ENCODE results near the gene KRT8.
A peak's percentile ranks its signal among the peaks of the same experiment; 100 is the strongest.

KRT8 gene

GRCh38 chr12:52876372-52876771, 28.5 kb downstream of the KRT8 start:
- TF ChIP-seq CTCF (IDR thresholded peaks at IDR 0.05; ENCODE audit: control insufficient read depth, insufficient read depth, low read depth, low read length, missing control alignments) = no peak
- no peak overlapping the region for H3K4me3 ChIP-seq (ENCODE audit: control insufficient read depth, low read depth, low read length)
- no peak for DNase-seq (ENCODE audit: low read depth)

- no peak overlapping the region for H3K4me3 ChIP-seq (ENCODE audit: control insufficient read depth, low read depth, low read length)
- DNase-seq (ENCODE audit: low read depth) = no peak
- TF ChIP-seq CTCF (IDR thresholded peaks at IDR 0.05; ENCODE audit: control insufficient read depth, insufficient read depth, low read depth, low read length, missing control alignments) = no peak
Observed at GRCh38 chr12:52874573-52875435, 30.1 kb downstream of the KRT8 start.

- no peak for TF ChIP-seq CTCF (IDR thresholded peaks at IDR 0.05; ENCODE audit: control insufficient read depth, insufficient read depth, low read depth, low read length, missing control alignments)
- peak; percentile 52 for DNase-seq (ENCODE audit: low read depth)
- peak overlapping the region; percentile 44 for H3K4me3 ChIP-seq (ENCODE audit: control insufficient read depth, low read depth, low read length)
Observed at GRCh38 chr12:52873832-52874572, 30.9 kb downstream of the KRT8 start.

GRCh38 chr12:52873513-52873831, 31.4 kb downstream of the KRT8 start:
- DNase-seq (ENCODE audit: low read depth) = no peak
- no peak overlapping the region for H3K4me3 ChIP-seq (ENCODE audit: control insufficient read depth, low read depth, low read length)
- TF ChIP-seq CTCF (IDR thresholded peaks at IDR 0.05; ENCODE audit: control insufficient read depth, insufficient read depth, low read depth, low read length, missing control alignments) = no peak

- no peak for TF ChIP-seq CTCF (IDR thresholded peaks at IDR 0.05; ENCODE audit: control insufficient read depth, insufficient read depth, low read depth, low read length, missing control alignments)
- DNase-seq (ENCODE audit: low read depth) = no peak
Observed at GRCh38 chr12:52872644-52873389, 32.1 kb downstream of the KRT8 start.

GRCh38 chr12:52871291-52872039, 33.4 kb downstream of the KRT8 start:
- no peak for TF ChIP-seq CTCF (IDR thresholded peaks at IDR 0.05; ENCODE audit: control insufficient read depth, insufficient read depth, low read depth, low read length, missing control alignments)
- H3K4me3 ChIP-seq (ENCODE audit: control insufficient read depth, low read depth, low read length) = no peak overlapping the region
- peak; percentile 38 for DNase-seq (ENCODE audit: low read depth)

More at GRCh38 chr12:52872644-52873389, 32.1 kb downstream of the KRT8 start:
- H3K4me3 ChIP-seq (ENCODE audit: control insufficient read depth, low read depth, low read length) = no peak overlapping the region
